ENCODE results near the gene TMUB1.

DNA sequence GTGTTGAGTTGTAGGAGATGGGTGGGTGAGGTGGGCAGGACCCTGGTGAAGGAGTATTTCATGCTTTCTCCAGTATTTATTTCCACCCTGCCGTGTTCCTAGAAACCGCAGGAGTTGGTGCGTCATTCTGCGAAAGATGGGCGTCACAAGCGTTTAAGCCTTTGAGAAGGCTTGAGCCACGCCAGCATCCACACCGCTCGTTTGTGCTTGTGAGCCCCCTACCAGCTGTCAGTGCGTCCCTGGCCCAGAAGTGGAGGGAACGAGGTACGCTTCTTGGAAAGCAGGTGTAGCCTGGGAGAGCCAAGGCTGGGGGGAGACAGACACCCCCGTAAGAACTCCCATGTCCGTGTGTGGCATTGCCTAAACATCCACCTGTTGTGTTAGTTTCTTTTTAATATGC lies 8.7 kb upstream of the TMUB1 start:
- TF ChIP-seq, protein P1, sequence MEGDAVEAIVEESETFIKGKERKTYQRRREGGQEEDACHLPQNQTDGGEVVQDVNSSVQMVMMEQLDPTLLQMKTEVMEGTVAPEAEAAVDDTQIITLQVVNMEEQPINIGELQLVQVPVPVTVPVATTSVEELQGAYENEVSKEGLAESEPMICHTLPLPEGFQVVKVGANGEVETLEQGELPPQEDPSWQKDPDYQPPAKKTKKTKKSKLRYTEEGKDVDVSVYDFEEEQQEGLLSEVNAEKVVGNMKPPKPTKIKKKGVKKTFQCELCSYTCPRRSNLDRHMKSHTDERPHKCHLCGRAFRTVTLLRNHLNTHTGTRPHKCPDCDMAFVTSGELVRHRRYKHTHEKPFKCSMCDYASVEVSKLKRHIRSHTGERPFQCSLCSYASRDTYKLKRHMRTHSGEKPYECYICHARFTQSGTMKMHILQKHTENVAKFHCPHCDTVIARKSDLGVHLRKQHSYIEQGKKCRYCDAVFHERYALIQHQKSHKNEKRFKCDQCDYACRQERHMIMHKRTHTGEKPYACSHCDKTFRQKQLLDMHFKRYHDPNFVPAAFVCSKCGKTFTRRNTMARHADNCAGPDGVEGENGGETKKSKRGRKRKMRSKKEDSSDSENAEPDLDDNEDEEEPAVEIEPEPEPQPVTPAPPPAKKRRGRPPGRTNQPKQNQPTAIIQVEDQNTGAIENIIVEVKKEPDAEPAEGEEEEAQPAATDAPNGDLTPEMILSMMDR (IDR thresholded peaks at IDR 0.05) = no peak
- TF ChIP-seq POLR2A (IDR thresholded peaks at IDR 0.05) = no peak

All from lower leg skin (tissue), 3 donors.